NCI-H446 (cell line): Measurements from ENCODE around the gene AIFM2.
"Not testable (repeated sequence)": the region's sequence is repeated elsewhere in the genome, so short reads cannot be mapped to it uniquely, and the experiment has no call there.

Source experiments
- DNase-seq, 2 experiments: peaks; one replicate each; lab custom pipeline; 2025; lab: John Stamatoyannopoulos, UW

The AIFM2 gene

DNA sequence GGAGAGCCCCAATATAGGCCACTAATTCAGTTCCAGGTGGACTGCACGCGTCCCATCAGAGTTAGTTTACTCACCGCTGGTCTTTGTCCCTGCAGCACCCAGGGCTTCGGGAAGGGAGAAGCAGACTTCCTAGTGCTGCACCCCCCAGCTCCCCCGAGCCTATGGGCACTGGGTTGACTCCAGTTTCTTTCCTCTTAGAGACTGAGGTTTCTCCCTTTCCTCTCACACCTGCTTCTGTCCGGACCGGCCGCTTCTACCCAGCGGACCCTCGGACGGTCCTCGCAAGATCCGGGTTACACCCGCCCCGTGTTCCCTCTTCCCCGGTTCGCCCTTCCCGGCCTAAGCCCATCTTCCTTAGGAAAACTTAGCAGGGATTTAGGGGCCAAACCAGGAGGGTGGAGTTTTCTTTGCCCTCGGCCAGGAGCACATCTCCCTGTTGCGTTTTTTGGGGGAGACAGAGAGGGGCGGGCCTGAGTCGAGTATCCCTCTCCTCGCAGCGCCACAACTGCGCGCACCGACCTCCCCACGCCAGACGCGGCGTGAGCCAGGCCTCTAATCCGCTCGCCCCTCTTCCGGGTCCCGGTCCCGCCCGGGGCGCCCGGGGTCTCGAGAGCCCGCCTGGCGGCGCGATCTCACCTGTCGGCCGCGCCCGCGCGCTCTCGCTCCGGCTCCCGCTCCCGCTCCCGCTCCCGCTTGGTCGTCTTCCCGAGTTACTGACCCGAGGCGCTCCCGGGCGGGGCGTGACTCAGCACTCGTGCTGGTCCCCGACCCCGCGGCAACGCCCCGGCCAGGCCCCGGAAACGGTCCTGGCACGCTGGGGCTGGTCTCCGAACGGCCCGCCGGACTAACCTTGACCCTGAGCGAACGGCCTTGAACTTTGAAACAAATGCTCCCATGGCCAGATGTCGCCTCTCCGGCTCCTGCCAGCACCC, at the start of gene AIFM2:
TSS of gene AIFM2 (minus strand) at position 728 of the 932 bp plus-strand sequence. CDS start 8,741 bp downstream, outside the sequence.
- no peak for DNase-seq

DNA sequence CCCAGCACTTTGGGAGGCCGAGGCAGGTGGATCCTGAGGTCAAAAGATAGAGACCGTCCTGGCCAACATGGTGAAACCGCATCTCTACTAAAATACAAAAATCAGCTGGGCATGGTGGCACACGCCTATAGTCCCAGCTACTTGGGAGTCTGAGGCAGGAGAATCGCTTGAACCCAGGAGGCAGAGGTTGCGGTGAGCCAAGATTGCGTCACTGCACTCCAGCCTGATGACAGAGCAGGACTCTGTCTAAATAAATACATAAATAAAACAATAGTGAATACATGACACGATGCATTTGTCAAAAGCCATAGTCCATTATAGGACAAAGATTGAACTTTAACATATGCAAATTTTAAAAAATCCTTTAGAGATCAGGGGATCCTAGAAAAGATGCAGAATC, 46.6 kb upstream of the AIFM2 start:
- not testable (repeated sequence) for DNase-seq

DNA sequence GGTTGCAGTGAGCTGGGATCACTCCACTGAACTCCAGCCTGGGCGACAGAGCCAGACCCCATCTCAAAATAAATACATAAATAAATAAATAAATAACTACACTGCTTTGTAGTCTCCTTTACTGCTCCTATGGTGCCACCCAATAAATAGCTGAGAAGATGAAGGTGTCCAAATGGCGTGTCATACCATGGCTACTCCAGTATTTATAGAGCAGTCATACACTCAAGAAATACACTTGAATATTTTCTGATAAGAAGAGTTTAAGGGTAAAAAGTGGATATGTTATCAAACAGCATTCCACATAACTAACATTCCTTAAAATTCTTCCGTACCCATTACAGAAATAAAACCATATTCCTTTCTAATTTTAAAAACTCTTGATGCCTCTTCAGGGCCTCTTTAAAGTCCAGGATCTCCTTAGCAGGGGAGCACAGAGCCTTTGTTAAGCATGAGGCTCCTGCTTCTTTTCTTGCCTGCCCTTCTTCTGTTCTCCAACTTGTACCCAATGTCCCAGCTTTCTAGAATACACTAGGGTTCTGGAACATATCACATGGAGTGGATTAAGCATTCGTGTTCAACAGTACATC, 45.6 kb upstream of the AIFM2 start:
- no peak for DNase-seq

DNA sequence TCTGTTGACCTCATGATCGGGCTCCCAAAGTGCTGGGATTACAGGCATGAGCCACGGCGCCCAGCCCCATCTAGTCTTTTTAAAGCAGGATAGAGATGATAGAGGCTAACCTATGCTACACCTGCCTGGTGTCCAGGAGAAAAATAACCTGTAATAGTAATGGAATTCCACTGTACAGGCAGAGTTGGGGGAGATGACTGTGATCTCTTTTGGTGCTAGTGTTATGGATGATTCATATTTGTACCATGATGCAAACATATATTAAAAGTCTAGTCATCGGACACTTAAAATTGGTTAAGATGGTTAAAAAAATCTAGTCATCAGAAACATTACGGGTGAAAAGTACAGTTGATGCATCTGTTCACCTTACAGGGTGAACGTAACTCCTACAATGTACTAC, 43.8 kb upstream of the AIFM2 start:
- DNase-seq = no peak

DNA sequence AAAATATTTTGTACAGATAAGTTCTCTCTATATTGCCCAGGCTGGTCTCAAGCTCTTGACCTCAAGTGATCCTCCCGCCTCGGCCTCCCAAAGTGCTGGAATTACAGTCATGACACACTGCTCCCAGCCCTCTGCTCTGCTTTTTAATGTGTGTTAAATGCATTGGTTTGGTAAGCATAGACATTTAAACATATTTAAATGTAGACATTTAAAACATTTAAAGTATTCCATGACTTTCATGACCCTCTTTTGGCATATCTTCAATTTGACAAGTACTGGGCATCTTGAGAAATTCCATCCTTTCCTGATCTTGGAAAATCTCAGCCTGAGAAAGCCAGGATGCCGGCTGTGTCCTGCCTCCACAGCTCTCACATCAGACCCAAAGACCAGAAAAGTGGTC, 42.9 kb upstream of the AIFM2 start:
- DNase-seq = no peak

DNA sequence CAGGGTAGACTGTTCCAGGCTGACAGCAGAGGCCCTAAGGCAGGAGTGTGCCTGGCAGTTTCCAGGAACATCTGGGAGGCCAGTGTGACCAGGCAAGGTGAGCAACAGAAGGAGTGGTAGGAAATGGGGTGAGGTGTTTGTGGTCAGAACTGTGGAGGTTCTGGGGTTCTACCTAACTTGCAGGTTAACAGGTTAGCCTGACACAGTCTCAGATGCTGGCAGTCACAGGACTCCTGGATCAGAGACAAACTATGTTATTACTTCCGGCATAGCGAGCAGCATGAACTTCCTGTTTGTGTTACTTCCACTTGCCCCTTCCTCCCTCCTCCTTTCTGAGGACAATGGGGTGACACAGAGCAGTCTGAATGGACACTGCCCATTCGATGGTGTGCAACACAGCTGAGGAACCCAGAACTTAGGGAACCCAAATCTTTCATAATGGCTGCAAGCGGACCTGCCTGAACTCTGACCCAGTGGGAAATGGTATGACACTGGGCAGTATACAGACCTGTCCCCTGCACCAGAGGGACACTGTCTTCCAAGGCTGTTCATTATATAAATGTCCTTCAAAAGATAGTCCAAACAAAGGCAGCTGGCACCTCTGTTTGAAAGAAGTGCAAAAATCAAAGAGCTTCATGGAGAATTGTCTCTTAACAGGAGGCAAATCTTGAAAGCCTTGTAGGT, 41.6 kb upstream of the AIFM2 start:
- DNase-seq = no peak

DNA sequence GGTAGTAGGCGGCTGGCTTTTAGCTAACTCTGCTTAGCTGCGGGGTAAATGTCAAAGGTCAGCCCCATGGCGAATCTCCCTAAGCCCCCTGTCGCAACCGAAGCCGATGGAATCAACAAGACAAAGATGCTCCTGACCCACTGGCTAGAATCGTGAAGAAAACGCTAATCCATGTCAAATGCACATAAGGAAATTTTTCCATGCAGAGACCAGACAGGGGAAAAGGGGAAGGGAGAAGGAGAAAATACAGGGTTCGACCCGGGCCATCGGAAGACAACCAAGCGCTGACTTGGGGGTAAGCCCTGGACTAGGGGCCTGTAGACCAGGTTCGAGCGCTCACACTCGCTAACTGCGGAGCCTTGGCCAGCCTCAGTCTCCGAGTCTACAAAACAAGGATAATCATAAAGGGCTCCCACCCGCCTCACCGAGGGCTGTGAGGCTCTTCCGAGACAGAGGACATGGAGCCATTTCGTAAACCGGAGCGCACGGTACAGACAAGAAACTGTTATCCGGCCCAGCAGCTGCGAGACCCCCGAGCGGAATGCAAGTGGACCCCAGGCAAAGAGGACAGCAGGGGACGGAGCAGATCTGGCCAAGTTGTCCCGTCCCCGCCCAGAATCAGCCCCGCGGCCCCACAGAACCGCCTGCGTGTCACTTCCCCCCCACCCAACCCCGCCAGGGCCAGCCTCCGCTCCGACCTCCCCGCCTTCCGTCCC, 37.2 kb upstream of the AIFM2 start:
- no peak for DNase-seq

DNA sequence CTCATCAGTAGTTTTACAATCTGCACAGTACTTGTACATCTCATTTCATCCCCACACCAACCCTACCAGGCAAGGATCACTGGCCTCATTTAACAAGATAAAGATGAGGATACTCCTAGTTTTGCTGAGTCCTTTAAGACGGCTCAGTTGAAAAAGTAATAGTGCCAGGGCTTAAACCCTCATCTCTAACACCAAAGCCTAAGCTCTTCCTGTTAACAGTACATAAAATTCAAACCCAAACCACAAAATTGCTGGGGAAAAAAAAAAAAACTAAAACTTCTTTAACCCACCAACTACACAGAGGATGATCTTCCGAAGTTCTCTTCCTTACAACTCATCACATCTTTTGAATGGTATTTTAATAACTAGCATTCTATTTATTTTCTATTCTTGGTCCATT, 36.4 kb upstream of the AIFM2 start:
- DNase-seq = no peak

DNA sequence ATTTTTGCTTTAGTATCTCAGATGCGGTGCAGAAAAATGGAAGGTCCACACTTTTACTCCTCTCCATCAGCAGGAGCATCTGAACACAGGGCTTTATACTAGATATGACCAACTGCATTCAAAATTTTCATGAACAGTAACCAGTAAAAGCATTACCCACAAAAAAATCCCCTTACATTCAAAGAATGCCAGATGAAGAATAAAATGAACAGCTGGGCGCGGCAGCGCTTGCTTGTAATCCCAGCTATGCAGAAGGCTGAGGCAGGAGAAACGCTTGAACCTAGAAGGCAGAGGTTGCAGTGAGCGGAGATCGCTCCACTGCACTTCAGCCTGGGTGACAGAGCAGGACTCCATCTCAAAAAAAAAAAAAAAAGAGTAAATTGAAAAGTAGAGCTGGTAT, 34.6 kb upstream of the AIFM2 start:
- DNase-seq = no peak

DNA sequence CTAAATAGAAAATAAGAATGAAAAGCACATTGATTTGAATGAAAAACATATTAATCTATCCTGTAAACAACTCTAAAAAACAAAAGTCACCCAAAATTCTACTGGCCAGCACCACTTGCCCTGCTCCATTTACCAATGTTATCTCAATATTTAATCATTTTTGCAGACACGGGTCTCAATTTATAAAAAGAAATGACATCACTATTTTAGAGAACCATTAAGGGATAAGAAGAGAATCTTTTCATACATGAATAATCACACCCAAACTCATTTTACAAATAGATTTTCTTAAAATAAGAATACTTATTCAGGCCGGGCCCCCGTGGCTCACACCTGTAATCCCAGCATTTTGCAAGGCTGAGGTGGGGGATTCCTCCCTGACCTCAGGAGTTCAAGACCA, 33.8 kb upstream of the AIFM2 start:
- no peak for DNase-seq

DNA sequence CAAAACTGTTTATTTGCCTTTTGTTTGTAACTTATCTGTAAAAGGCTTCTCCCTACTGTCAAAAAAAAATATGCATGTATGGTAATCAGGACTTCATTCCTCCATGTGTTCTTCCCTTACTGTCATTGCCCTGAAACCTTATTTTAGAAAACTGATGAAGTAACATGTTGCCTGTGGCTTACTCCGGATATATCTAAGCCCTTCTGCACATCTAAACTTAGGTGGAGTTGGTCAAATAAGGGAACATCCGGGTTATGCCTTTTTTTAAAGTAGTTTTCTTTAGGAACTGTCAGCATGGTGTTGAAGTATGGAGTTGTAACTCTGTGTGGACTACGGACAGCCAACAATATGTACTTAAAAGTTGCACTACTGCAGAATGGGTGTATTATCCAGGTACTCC, 31.5 kb upstream of the AIFM2 start:
- DNase-seq = no peak

DNA sequence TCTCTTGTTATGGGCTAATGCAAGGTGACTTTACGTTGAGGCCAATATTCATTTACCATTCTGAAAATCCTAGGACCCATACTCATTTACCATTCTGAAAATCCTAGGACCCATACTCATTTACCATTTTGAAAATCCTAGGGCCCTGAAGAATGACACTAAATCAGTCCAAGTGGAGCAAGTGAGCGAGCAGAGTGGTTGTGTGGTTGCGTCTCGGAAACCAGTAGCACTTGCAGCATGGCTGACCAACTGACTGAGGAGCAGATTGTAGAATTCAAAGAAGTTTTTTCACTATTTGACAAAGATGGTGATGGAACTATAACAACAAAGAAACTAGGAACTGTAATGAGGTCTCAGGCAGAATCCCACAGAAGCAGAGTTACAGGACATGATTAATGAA, 30.8 kb upstream of the AIFM2 start:
- no peak for DNase-seq

DNA sequence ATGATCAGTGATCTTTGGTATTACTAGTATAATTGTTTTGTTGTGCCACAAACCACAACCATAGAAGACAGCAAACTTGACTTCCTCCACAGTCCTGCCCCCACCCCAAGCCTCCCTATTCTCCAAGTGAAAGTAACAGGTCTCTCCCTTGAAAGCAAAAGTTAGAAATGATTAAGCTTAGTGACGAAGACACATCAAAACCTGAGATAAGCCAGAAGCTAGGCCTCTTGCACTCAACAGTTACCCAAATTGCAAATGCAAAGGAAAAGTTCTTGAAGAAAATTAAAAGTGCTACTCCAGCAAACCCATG, 30.2 kb upstream of the AIFM2 start:
- no peak for DNase-seq

DNA sequence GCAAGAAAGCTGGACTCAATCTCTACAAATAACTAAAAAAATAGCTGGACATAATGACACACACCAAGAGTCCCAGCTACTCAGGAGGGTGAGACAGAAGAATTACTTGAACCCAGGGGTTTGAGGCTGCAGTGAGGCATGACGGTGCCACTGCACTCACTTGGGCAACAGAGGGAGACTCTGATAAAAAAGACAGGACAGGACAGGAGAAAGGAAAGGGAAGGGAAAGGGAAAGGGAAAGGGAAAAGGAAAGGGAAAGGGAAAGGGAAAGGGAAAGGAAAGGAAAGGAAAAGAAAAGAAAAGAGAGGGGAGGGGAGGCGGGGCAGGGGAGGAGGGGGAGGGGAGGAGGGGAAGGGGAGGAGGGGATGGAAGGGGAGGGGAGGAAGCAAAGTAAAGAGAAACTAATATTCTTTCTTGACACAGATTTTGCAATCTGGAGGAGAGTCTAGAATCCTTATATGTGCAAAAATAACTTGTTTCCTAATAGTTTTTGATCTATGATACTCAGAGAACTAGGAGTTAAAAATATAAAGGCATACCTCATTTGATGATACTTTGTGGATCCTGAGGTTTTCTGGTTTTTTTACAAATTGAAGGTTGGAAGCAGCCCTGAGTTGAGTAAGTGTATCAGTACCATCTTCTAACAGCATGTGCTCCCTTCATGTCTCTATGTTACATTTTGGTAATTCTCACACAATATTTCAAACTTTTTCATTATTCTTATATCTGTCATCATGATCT, 29.7 kb upstream of the AIFM2 start:
- no peak for DNase-seq

DNA sequence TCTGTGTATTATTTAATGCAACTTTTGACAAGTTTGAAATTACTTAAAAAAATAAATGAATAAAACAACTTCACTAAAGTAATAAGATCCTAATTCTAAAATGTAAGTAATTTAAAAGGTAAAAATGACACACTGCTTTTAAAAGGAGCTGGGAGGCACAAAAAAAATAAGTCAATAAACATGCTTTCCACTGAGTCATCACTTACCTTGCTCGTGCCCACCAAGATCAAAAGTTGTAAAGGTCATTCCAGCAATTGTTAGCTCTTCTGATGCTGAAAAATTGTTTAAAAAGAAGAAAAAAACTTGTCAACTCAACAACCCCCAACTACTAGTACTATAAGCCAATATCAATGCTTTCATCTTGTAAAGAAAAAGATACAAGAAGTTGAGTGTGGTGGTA, 28.2 kb upstream of the AIFM2 start:
- no peak for DNase-seq

DNA sequence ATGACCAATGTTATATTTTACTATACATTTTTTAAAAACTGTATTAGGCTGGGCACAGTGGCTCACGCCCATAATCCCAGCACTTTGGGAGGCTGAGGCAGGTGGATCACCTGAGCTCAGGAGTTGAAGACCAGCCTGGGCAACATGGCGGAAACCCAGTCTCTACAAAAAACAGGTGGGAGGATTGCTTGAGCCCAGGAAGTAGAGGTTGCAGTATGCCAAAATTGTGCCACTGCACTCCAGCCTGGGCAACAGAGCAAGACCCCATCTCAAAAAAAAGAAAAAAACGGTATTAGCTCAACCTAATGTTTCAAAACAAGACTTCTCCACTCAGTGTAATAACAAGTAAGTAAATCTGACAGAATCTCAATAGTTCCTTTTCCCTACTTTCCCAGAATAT, 26.7 kb upstream of the AIFM2 start:
- DNase-seq = not testable (repeated sequence)

DNA sequence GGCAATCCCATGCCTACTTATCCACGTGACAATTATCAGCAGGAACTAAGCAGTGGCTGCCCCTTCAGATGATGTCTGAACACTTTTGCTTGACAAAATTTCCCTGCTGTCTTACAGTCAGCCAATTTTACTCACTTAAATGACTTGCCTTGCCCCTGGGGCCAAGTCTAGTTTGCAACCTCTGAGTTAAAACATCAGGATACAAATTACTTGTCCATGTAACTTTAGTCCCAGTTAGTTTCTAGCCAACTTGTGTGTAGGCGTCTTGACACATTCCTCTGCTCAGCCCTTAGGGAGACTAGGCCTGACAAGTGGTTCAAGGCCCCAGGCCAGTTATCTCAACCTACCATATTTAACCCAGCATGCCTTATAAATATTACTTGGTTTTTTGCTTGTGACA, 25.5 kb upstream of the AIFM2 start:
- no peak for DNase-seq

DNA sequence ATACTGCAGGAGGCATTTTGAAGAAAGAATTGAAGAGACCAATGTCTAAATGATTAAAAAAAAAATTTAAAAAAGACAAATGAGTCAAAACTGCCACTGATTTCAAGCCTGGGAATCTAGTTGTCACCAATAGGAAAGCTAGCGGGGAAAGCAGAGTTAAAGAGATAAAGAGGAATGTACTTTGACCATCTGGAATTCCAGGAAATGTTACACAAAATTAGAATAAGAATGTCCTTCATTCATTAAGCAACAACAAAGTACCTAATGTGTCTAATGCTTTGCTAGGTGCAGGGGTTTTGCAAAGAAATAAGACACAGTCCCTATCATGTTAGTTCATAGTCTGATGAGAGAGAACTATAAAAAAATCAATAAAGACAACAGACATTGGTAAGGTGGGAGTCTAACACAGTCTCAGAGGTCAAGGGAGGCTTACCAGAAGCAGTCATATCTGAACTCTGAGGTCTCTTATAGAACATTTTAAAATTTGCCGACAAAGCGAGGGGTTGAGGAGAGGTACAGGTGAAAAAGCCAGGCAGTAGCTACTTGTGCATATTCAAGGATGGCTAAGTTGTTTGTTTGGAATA, 22.7 kb upstream of the AIFM2 start:
- DNase-seq = no peak

DNA sequence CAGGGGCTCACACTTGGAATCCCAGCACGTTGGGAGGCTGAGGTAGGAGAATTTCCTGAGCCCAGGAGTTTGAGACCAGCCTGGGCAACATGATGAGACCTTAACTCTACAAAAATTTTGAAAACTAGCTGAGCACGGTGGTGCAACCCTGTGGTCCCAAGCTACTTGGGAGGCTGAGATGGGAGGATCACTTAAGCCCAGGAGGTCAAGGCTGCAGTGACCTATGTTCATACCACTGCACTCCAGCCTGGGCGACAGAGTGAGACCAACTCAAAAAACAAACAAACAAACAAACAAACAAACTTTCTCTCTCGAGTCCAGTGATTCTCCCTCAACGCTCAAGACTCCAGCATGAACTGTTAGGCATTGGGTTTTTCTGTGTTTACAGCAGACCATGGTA, 15.9 kb upstream of the AIFM2 start:
- no peak for DNase-seq

DNA sequence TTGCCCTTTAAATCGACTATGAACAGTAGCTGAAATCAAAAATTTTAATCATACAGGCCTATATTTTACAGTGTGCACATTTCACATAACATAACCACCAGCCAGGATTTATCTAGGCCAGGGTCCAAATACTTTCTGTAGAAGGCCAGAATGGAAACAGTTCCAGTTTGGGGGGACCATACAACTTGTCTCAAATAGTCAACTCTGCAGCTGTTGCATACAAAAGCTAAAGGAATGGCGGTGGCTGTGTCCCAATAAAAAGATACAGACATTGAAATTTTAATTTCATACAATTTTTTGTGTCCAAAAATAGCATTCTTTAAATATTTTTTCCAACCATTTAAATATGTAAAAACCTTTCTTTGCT, 14.6 kb upstream of the AIFM2 start:
- DNase-seq = no peak

DNA sequence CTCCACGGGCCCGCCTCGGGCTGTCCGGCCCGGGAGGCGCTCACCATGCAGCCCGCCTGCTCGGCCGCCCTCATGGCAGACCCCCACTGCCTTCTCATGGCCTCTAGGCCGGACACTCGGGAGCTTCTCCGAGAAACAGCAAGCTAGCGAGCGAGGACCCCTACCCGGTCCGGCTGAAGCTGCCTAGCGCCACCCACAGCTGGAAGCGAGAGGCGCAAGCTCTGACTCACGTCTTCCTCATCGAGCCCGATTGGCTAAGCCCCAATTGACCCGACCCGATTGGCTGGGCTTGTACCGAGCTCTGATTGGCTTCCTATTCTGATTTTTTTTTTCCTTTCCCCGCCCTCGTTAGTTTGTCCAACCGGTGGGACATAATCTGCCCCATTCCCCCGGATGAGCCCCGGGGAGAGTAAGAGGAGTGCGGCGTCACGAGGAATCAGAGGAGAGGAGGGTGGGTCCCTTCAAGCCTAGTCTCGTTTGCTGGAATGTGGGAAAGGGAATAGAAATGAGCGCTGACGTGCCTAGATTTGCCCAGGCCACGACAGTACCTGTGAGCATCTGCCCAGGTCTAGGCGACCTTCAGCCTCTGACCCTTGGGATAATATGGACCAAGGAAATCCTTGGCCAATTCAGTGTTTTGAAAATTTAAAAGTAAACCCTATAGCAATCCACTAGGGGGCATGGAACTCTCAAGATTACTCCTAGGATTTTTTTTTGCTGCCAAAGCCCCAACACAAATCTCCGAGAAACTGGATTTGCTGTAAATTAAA, 14.0 kb upstream of the AIFM2 start, which contains the start of gene TYSND1:
TSS of gene TYSND1 (minus strand) at position 212 of the 770 bp plus-strand sequence. CDS start at position 98, 114 bp downstream.
- DNase-seq = peak; percentile 91 to 96
